WTC11 (cell line): ENCODE results near the gene FAM171A1.
"Not testable (repeated sequence)": the region's sequence is repeated elsewhere in the genome, so short reads cannot be mapped to it uniquely, and the experiment has no call there.

Source experiments
- CBFB ChIP-seq: sonication (generic); formaldehyde crosslinking; IDR thresholded peaks from 2 replicates; pipeline ENCODE4 v1.8.1; 2022; ENCODE audit warnings: mild to moderate bottlenecking, low read depth, missing genetic modification reagents
- NFYB ChIP-seq: sonication (generic); formaldehyde crosslinking; conservative IDR thresholded peaks from 2 replicates; pipeline ENCODE4 v1.8.0; 2022; ENCODE audit warnings: low read depth, missing genetic modification reagents
- NR2C2 ChIP-seq: sonication (generic); formaldehyde crosslinking; IDR thresholded peaks from 2 replicates; pipeline ENCODE4 v1.8.0; 2022; ENCODE audit warnings: mild to moderate bottlenecking, missing genetic modification reagents
- SP1 ChIP-seq: sonication (generic); formaldehyde crosslinking; conservative IDR thresholded peaks from 2 replicates; pipeline ENCODE4 v1.8.1; 2022; ENCODE audit warnings: missing genetic modification reagents
- TEAD4 ChIP-seq: sonication (generic); formaldehyde crosslinking; IDR thresholded peaks from 2 replicates; pipeline ENCODE4 v1.8.0; 2022; ENCODE audit warnings: mild to moderate bottlenecking, missing genetic modification reagents
- USF1 ChIP-seq: sonication (generic); formaldehyde crosslinking; IDR thresholded peaks from 2 replicates; pipeline ENCODE4 v1.8.0; 2022; ENCODE audit warnings: mild to moderate bottlenecking, missing genetic modification reagents
- ZNF396 ChIP-seq: fragments of 250-450 bp; sonication (Bioruptor Pico); IDR thresholded peaks from 2 replicates; pipeline ENCODE4 v1.8.0; 2021; ENCODE audit warnings: mild to moderate bottlenecking, moderate library complexity, borderline replicate concordance
- ZNF512 ChIP-seq: sonication (generic); formaldehyde crosslinking; IDR thresholded peaks from 2 replicates; pipeline ENCODE4 v1.8.1; 2022; ENCODE audit warnings: missing genetic modification reagents, borderline replicate concordance
- TF ChIP-seq, protein P1 (sequence below): fragments of 200-600 bp; IDR thresholded peaks from 2 replicates; pipeline ENCODE4 v1.8.0; 2022; ENCODE audit warnings: antibody characterized with exemption
- TF ChIP-seq, protein P2 (sequence below): sonication (generic); formaldehyde crosslinking; IDR thresholded peaks from 2 replicates; pipeline ENCODE4 v1.8.1; 2023; ENCODE audit warnings: mild to moderate bottlenecking, missing genetic modification reagents, moderate library complexity
- TF ChIP-seq, protein P3 (sequence below): fragments of 250-450 bp; sonication (Bioruptor Pico); IDR thresholded peaks from 2 replicates; pipeline ENCODE4 v1.9.0; 2021; ENCODE audit warnings: moderate library complexity, mild to moderate bottlenecking, inconsistent platforms, borderline replicate concordance

GRCh38 chr10:15337441-15337923 is 33.6 kb downstream of the FAM171A1 start:
- TF ChIP-seq ZNF396 (CRISPR knock-in tag); CBFB (CRISPR knock-in tag); USF1; SP1 (CRISPR knock-in tag); NFYB; ZNF512 (CRISPR knock-in tag); NR2C2; TEAD4 (CRISPR knock-in tag): not testable (repeated sequence)
- TF ChIP-seq, protein P1, sequence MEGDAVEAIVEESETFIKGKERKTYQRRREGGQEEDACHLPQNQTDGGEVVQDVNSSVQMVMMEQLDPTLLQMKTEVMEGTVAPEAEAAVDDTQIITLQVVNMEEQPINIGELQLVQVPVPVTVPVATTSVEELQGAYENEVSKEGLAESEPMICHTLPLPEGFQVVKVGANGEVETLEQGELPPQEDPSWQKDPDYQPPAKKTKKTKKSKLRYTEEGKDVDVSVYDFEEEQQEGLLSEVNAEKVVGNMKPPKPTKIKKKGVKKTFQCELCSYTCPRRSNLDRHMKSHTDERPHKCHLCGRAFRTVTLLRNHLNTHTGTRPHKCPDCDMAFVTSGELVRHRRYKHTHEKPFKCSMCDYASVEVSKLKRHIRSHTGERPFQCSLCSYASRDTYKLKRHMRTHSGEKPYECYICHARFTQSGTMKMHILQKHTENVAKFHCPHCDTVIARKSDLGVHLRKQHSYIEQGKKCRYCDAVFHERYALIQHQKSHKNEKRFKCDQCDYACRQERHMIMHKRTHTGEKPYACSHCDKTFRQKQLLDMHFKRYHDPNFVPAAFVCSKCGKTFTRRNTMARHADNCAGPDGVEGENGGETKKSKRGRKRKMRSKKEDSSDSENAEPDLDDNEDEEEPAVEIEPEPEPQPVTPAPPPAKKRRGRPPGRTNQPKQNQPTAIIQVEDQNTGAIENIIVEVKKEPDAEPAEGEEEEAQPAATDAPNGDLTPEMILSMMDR, result not testable (repeated sequence)
- TF ChIP-seq, protein P2, sequence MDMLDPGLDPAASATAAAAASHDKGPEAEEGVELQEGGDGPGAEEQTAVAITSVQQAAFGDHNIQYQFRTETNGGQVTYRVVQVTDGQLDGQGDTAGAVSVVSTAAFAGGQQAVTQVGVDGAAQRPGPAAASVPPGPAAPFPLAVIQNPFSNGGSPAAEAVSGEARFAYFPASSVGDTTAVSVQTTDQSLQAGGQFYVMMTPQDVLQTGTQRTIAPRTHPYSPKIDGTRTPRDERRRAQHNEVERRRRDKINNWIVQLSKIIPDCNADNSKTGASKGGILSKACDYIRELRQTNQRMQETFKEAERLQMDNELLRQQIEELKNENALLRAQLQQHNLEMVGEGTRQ (CRISPR knock-in tag), result not testable (repeated sequence)
- TF ChIP-seq, protein P3, sequence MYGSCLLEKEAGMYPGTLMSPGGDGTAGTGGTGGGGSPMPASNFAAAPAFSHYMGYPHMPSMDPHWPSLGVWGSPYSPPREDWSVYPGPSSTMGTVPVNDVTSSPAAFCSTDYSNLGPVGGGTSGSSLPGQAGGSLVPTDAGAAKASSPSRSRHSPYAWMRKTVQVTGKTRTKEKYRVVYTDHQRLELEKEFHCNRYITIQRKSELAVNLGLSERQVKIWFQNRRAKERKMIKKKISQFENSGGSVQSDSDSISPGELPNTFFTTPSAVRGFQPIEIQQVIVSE, result not testable (repeated sequence)
